HepG2 (cell line): ENCODE results near the gene IGFBP6. TPM values are rescaled to one million over a fixed set of nuclear protein-coding genes. Genes with fewer than 3 reads are reported as not detected.

ENCODE experiments used
- ATF7 ChIP-seq, 2 experiments: fragments of 450-650 bp in 1 of 2; sonication (generic) in 1 of 2; formaldehyde crosslinking in 1 of 2; IDR thresholded peaks; 2 replicates each; pipeline versions ENCODE4 v1.4.0 to v1.6.1; 2016 to 2020; ENCODE audit warnings: antibody characterized with exemption in 1 of 2, mild to moderate bottlenecking in 1 of 2, missing genetic modification reagents in 1 of 2
- FOXP4 ChIP-seq: sonication (generic); formaldehyde crosslinking; IDR thresholded peaks from 2 replicates; pipeline ENCODE4 v1.4.0; 2020; ENCODE audit warnings: missing genetic modification reagents
- GLMP ChIP-seq: sonication (generic); formaldehyde crosslinking; IDR thresholded peaks from 2 replicates; pipeline ENCODE4 v1.9.0; 2021; ENCODE audit warnings: missing genetic modification reagents, mild to moderate bottlenecking, borderline replicate concordance
- KAT7 ChIP-seq: IDR thresholded peaks from 2 replicates; pipeline ENCODE4 v1.6.1; 2018; ENCODE audit warnings: borderline replicate concordance, missing compliant biosample characterization
- KMT2A ChIP-seq: sonication (generic); formaldehyde crosslinking; IDR thresholded peaks from 2 replicates; pipeline ENCODE4 v1.4.0; 2020; ENCODE audit warnings: missing genetic modification reagents
- MXD1 ChIP-seq: sonication (generic); formaldehyde crosslinking; IDR thresholded peaks from 2 replicates; pipeline ENCODE4 v1.4.0; 2020; ENCODE audit warnings: mild to moderate bottlenecking, missing genetic modification reagents
- NR1H2 ChIP-seq: sonication (generic); formaldehyde crosslinking; IDR thresholded peaks from 2 replicates; pipeline ENCODE4 v1.8.1; 2022; ENCODE audit warnings: low read depth, missing genetic modification reagents, borderline replicate concordance
- ONECUT2 ChIP-seq: sonication (generic); formaldehyde crosslinking; IDR thresholded peaks from 2 replicates; pipeline ENCODE4 v1.4.0; 2020; ENCODE audit warnings: missing genetic modification reagents
- POLR2AphosphoS5 ChIP-seq: IDR thresholded peaks from 2 replicates; pipeline ENCODE4 v1.6.1; 2012; ENCODE audit warnings: low read depth, low read length
- REXO4 ChIP-seq: sonication (generic); formaldehyde crosslinking; IDR thresholded peaks from 2 replicates; pipeline ENCODE4 v1.8.0; 2022; ENCODE audit warnings: missing genetic modification reagents, mild to moderate bottlenecking, borderline replicate concordance
- SMAD3 ChIP-seq: sonication (generic); formaldehyde crosslinking; IDR thresholded peaks from 2 replicates; pipeline ENCODE4 v1.4.0; 2020; ENCODE audit warnings: missing genetic modification reagents
- ZBTB26 ChIP-seq: IDR thresholded peaks from 2 replicates; pipeline ENCODE4 v1.6.1; 2016; ENCODE audit warnings: missing compliant biosample characterization, missing genetic modification reagents, borderline replicate concordance
- ZNF292 ChIP-seq: sonication (generic); formaldehyde crosslinking; IDR thresholded peaks from 2 replicates; pipeline ENCODE4 v1.8.1; 2022; ENCODE audit warnings: mild to moderate bottlenecking, low read depth, missing genetic modification reagents, borderline replicate concordance
- ZNF619 ChIP-seq: sonication (generic); formaldehyde crosslinking; IDR thresholded peaks from 2 replicates; pipeline ENCODE4 v1.4.0; 2020; ENCODE audit warnings: mild to moderate bottlenecking, missing genetic modification reagents
- polyA plus RNA-seq, 8 experiments: library from polyadenylated mRNA; depleted of rRNA in 3 of 8; stranded (reverse) in 7 of 8; unstranded in 1 of 8; fragments of >200 nt; fragmentation: Illumina TruSeq in 4 of 8; extraction: Trizol in 4 of 8; gene quantifications; 2 replicates each; pipeline versions ENCODE4 v1.2.1 to v1.2.3, GENCODE V29; 2011 to 2016; ENCODE audit warnings: low read depth in 4 of 8, missing spikeins in 1 of 8, mixed read lengths in 1 of 8; ENCODE audit not compliant: insufficient read depth in 1 of 8
- total RNA-seq, 5 experiments: library from RNA; depleted of rRNA; stranded (reverse); fragments of >200 nt; fragmentation: Illumina TruSeq; extraction: Trizol; gene quantifications; 2 replicates each; pipeline ENCODE4 v1.2.3, GENCODE V29; 2016; ENCODE audit warnings: low read depth in 1 of 5

IGFBP6 gene
- total and polyA plus RNA-seq, 2 of the 13 experiments (the other 11 are each of a cell fraction or from before 2014, with no cell fraction given): 3.9 to 25.2 TPM

- TF ChIP-seq POLR2AphosphoS5 (no peak), MXD1 (CRISPR knock-in tag) (peak; percentile 56; the same call in 1 of the 2 replicates), ZBTB26 (CRISPR knock-in tag) (no peak), FOXP4 (CRISPR knock-in tag) (peak; percentile 88), REXO4 (CRISPR knock-in tag) (no peak), ZNF292 (CRISPR knock-in tag) (no peak; the same call in 1 of the 2 replicates), KMT2A (no peak), KAT7 (no peak), NR1H2 (no peak), ONECUT2 (CRISPR knock-in tag) (no peak), SMAD3 (CRISPR knock-in tag) (0 out of 2 replicates have a peak, but pooled peaks have one; percentile 20), ZNF619 (CRISPR knock-in tag) (no peak), ATF7 (IDR thresholded peaks at IDR 0.05) (no peak), ATF7 (CRISPR knock-in tag; IDR thresholded peaks at IDR 0.05) (peak; percentile 32; the same call in 1 of the 2 replicates), GLMP (CRISPR knock-in tag) (no peak)
Observed at GRCh38 chr12:53051058-53051880, 46.2 kb upstream of the IGFBP6 start (continued).
